NOMO-1 treated with dmso at 0.1 percent for 144 hours (cell line): Measurements from ENCODE around the gene ANXA10.
"Not testable (repeated sequence)": the region's sequence is repeated elsewhere in the genome, so short reads cannot be mapped to it uniquely, and the experiment has no call there.

Source experiments
- DNase-seq: peaks from one replicate; lab custom pipeline; 2025; ENCODE audit not compliant: unreplicated experiment; lab: John Stamatoyannopoulos, UW

Gene ANXA10, protein sequence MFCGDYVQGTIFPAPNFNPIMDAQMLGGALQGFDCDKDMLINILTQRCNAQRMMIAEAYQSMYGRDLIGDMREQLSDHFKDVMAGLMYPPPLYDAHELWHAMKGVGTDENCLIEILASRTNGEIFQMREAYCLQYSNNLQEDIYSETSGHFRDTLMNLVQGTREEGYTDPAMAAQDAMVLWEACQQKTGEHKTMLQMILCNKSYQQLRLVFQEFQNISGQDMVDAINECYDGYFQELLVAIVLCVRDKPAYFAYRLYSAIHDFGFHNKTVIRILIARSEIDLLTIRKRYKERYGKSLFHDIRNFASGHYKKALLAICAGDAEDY

DNA sequence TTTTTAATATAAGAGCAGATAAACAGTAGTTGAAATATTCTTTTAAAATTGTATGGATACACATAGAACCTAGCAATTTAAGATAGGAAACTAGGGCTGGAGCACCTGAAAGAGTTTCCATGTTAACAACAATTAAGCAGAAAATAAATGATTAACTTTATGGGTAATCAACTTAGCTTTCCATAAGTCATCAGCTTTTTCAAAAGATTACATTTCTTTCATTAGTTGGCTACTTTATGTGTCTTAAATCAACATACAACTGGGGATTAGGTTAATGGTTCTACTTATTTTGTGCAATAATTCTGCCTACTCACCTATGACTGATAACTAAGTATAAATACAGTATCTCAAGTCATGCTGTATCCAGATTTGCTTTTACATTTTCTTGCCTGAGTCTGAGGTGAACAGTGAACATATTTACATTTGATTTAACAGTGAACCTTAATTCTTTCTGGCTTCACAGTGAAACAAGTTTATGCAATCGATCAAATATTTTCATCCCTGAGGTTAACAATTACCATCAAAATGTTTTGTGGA, at the start of gene ANXA10:
Gene ANXA10, plus strand, starts transcription at position 362 of the 537 bp plus-strand sequence. Its CDS starts 164 bp downstream, at position 526.
- no peak for DNase-seq

DNA sequence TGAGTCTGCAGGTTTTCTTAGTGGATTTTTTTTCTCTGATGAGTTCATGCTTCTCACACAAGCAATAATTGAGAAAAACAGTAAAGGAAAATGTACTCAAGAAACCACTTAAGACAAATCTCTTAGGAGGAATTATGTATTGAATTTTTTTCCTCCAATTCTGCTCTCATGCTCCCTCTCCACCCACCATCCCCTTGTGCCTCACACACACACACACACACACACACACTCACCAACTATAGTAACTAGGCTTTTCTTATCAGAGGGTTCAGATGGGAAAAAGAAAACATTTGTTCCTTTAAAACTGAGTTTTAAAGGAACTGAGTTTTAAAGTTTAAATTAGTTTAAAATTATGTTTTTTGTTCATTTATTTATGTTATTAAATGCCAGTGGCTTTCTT, 47.0 kb upstream of the ANXA10 start:
- DNase-seq = no peak

DNA sequence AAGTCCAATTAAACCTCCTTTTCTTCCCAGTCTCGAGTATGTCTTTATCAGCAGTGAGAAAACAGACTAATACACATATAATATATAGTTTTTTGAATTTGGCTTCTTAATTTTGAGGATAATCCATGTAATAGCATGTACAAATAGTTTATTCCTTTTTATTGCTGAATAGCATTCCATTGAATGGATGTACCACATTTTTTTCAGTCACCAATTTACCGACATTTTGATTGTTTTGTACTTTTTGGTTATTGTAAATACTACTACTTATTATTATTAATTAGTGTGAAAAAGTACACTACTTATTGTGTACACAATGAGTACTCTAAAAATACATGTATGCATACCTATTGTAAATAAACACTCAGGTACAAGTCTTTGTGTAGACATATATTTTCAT, 42.3 kb upstream of the ANXA10 start:
- no peak for DNase-seq

DNA sequence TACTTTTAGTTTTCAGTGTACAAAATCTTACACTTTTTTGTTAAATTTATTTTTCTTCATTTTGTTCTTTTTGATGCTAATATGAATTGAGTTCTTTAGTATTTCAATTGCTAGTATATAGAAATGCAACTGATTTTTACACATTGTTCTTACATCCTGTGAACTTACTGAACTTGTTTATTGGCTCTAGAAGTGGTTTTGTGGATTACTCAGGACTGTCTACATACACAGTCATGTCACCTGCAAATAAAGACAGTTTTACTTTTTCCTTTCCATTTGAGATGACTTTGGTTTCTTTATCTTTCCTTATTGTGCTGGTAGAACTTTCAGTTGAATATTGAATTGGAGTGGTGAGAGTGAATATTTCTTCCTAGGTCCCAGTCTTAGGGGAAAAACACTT, 40.8 kb upstream of the ANXA10 start:
- DNase-seq = no peak

DNA sequence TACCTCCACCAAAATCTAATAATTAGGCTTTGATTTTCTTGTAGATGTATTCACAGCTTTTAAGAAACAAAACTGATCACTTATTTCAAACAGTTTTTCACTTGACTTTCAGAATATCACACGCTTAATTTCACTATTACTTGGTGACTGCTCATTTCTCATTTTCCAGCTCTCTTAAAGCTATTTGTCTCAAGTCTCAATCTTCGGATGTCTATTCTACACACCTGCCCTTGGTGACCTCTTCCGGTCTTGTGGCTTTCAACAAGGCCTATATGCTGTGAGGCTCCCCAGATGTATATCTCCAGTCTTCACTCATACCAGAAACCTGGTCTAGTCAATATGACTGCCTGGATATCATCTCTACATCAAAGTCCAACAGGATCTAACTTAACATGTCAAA, 34.9 kb upstream of the ANXA10 start:
- DNase-seq = no peak

DNA sequence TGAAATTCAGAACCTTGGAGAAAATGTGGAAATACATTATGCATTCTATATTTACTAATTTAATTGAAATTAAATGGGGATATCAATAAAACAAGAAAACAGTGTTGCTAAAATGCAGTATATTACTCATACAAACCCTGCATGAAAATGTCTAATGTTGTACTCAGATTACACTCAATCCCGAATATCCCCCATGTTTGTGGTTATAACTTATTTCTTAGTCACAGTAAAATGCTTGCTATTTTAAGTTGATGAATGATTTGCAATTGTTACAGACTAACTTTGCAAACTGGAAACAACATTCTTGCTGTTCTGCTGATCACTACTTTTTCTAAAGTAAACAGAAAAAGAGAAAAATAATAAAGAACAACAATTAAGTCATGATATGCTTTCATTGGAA, 33.1 kb upstream of the ANXA10 start:
- DNase-seq = no peak

DNA sequence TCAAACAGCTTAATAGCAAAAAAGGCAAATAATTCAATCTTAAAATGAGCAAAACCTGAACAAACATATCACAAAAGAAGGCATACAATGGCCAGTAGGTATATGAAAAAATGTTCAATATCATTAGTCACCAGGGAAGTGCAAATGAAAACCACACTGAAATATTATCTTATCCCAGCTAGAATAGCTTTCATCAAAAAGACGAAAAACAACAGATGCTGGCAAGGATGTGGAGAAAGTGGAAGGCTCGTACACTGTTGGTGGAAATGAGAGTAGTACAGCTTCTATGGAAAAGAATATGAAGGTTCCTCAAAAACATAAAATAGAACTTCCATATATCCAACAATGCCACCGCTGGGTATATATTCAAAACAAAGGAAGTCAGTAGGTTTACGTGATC, 29.3 kb upstream of the ANXA10 start:
- DNase-seq = no peak

DNA sequence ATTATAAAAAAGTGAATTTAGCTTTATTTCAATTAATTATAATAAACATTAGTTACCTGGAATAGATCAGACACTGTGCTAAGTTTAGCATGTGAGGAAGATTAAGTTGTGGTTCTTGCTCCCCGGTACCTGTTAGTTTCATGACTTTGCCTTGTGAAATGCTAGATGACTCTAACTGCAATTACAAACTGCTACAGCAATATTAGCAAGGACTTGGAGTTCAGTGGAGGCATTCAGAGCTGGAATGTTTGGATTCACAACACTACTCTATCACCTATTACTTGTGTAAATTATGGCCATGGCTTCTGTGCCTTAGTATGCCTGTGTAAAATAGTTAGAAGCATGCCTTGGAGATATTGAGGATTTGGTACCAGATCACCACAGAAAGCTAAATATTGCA, 21.4 kb upstream of the ANXA10 start:
- no peak for DNase-seq

DNA sequence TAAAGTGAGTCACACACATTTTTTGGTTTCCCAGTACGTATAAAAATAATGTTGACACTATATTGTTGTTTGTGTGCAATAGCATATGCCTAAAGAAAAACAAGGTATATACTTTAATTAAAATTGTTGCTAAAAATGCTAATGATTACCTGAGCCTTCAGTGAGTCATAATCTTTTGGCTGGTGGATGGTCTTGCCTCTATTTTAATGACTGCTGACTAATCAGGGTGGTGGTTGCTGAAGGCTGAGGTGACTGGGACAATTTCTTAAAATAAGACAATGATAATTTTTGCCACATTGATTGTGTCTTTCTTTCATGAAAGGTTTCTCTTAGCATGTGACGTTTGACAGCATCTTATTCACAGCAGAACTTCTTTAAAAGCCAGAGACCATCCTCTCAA, 21.0 kb upstream of the ANXA10 start:
- no peak for DNase-seq

DNA sequence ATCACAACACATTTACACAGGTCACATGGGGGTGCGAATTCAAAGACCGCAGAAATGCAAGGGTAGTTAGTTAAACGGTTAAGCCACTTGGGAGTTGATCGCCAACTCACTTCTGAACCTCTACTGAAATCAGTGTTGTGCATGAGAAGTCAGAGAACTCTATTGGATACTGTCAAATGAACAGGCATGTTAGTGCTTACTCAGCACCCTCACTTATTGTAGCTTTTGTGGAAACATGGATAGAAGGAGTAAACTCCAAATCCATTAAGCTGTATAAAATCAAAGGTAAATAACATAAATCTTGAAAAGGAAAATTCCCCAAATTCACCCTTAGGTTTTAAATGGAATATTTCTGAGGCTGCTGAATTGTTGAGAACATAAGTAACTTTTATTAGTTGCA, 17.5 kb upstream of the ANXA10 start:
- DNase-seq = no peak

DNA sequence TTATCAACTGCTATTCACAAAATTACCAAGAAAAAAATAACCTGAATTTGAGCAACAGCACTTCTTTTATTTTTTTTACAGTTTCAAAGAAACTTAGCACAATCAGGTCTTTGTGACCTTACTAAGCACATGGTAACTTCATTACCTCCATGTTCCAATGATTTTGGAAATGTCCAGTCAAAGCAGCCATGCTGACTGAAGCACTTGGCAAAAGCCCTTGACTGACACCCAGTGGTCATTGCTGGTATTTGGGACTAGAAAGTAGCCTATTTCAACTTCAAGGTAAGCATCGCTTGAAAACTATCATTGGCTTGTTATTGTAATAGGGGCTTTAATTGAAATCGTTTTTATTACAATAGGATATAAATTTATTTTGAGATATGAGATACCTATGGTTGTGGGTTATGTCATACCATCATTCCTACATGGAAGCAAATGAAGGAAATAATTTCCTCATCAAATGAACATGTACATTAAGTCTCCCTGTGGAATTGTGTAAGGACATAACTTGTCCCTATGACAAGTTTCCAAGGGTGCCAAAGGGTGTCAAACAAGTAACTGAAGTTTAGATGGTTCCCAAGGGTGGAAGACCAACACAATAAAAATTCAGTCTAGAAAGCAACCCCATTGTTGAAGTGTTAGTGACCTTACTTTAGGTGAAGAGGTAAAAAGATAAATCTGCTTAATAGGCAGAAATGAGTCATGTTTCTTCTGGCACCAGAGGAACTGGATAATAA, 15.2 kb upstream of the ANXA10 start:
- DNase-seq = no peak

DNA sequence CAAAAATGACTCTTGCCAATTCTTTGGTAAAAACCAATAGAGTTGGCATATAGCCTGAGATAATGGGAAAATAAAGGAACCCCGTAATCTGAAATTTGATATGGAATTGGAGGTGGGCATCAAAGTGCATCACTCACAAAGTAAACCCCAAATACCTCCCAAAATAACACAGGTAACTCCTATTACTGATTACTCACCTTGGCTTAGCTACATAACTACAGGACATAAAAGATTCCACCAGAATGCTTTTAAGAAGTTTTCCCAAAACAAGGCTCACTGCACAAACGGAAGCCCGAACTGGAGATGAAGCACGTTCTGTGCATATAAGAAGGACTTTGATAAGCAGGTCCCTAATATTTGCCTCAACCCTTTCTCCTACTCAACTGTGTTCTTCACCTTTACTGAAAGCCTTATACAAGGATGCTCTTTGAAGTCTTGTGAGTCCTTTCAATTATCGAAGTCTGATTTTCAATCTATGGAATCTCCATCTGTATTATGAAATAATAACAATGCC, 14.6 kb upstream of the ANXA10 start:
- no peak for DNase-seq

DNA sequence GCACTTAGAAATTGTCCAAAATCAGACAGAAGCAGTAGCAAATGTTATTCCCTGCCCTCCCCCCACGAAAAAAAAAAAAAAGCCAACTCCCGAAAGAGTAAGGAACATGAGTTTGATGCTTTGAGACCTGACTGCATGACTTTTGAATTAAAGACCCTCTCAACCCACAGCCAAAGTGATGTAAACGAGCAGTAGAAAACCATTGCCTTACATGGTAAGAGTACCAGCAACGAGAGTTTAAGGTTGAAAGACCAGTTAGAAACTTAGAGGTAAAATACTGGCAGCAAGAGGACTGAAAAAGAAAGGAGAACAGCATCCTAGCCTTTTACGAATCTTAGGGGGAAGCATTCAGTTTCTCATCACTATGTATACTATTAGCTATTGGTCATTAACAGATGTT, 10.0 kb upstream of the ANXA10 start:
- DNase-seq = no peak

DNA sequence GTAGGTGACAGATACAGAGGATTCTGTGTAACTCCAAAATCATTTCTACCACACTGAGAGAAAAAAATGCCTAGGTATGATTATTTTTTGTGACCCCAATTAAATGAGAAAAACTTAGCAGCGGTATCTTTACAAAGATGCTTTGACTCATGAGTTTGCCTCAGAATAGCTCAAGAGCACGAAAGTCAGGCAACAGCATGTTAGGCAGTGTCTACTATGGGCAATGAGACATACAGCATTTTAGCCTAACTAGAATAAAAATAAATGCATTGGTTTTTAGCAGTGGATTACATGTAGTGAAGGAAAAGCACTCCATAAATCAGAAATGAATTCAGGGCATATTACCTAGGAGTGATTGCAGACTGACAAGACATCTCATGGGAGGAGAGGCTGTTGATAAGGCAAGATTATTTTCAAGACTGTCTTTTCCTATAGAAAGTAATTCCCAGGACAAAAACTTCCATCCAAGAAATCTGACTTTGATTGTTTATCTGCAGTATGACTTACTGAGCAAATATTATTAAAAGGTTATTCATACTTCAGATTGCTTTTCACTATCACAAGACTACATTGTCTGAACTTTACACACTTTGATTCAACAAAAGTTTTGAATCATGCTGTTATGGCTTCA, 3.6 kb downstream of the ANXA10 start:
- DNase-seq = no peak

DNA sequence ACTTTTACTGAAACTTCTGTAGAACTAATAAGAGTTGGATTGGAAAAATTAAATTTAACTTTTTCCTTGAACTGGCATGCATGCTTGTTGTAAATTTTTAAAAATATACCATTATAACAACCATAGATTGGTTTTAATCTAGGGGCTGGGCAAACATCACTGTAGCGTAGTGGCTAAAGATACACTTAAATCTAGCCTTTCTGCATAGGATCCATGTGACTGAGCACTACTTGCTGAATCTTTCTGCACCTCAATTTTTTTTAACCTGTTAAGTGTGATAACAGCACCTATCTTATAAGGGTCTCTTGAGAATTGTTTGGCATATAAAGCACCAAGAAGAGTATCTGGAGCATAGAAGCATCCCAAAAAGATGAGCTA, 4.1 kb downstream of the ANXA10 start:
- DNase-seq = no peak

DNA sequence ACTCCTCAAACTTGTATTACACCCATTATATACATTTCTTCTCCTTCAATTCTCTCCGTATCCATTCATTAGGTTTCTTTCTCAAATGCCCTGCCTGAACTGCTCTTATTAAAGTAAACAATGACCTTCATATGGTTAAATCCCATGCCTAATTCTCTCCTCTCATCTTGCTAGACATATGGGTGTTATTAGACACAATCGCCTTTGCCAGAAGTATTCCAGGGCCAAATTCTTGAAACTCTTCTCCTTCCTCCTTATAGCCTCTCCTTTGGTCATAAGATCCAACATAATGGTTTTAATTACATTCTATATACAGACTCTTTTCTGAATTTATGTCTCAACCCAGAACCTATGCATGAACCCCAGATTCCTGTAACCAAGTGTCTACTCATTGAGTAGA, 4.8 kb downstream of the ANXA10 start:
- no peak for DNase-seq

DNA sequence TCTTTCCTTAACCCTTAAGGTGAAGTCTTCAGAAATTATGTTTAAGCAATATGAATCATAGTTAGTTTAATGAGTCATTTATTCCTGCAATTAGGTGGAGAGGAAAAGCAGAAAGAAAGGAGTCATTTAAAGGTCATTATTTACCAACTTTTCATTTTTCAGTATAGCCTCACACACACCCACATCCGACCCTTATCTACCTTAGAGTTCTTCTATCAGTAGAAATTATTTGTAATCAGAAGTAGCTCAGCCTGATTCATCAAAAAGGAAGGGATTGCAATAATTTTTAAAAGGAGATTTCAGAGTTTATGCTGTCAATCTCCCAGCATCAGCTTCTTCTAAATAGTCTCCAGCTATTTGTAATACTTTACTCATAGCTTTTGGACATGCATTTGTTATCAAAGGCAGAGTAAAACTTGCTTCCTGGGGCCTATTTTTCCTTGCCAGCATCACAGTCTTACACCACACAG, 5.9 kb downstream of the ANXA10 start:
- DNase-seq = no peak

DNA sequence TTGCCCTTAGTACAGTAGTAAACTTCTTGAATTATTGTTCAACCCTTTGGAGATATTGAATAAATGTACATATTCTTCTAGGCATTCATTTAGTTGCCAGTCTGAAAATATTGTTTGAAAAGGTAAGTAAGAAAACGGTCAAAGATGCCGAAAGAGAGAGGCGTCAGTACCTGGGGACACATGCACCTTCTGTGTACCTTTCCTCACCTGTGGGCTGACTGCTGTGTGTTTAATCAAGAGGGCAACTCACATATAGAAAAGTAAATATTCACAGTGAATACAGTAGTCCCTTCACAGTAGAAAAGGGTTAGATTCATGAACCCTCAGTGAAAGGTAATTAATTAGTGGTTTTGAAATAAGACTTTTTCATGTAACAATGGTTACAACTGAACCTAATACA, 6.9 kb downstream of the ANXA10 start:
- no peak for DNase-seq

DNA sequence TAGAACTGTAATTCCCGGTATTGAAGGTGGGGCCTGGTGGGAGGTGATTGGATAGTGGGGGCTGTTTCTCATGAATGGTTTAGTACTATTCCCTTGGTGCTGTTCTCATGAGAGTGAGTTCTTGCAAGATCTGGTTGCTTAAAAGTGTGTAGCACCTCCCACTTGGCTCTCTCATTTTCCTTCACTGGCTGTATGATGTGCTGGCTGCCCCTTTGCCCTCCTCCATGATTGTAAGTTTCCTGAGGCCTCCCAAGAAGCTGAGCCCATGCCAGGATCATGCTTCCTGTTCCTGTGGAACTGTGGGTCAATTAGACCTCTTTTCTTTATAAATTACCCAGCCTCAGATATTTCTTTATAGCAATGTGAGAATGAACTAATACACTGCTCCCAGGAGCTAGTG, 8.7 kb downstream of the ANXA10 start:
- no peak for DNase-seq

DNA sequence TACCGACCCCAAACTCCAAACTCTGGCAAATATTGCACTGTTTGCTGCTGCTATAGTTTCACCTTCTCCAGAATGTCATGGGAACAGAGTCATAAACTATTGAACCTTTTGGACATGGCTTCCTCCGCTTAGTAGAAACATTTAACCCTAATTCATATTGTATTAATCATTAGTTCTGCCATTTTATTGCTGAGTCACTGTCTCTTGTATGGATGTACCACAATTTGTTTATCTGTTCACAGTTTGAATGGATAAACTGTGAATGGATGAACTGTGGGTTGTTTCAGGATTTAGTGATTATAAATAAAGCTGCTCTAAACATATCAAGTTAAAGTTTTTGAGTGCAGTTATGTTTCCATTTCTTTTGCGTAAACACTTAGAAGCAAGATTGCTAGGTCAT, 10.1 kb downstream of the ANXA10 start:
- DNase-seq = no peak

DNA sequence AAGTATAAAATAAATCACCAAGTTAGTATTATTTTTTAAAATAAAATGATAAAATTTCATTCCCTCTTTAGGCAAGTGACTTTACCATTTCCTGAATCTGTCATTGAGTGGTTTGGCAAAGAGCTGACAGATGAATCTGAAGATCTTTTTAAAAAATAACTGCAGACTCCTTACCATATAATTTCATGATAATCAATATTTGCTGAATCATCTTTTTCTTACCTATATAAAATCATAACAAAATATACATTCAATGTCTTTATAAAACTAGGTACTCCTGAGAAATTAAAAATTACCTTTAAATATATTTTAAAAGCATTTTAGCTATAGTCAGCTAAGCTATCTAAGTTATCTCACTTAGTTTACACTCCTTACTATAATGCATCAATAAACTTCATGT, 17.2 kb downstream of the ANXA10 start:
- no peak for DNase-seq

DNA sequence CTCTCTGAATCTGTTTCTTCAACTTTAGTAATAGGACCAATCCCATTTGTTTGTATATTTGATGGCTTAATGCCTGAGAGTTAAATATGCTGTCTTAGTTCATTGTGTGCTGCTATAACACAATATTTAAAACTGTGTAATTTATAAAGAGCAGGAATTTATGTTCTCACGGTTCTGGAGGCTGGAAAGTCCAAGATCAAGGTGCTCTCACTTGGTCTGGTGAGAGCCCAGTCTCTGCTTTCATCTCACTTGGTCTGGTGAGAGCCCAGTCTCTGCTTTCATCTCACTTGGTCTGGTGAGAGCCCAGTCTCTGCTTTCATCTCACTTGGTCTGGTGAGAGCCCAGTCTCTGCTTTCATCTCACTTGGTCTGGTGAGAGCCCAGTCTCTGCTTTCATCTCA, 20.7 kb downstream of the ANXA10 start:
- not testable (repeated sequence) for DNase-seq
